ENCODE data around the gene STARD13.

- TF ChIP-seq, protein P1, sequence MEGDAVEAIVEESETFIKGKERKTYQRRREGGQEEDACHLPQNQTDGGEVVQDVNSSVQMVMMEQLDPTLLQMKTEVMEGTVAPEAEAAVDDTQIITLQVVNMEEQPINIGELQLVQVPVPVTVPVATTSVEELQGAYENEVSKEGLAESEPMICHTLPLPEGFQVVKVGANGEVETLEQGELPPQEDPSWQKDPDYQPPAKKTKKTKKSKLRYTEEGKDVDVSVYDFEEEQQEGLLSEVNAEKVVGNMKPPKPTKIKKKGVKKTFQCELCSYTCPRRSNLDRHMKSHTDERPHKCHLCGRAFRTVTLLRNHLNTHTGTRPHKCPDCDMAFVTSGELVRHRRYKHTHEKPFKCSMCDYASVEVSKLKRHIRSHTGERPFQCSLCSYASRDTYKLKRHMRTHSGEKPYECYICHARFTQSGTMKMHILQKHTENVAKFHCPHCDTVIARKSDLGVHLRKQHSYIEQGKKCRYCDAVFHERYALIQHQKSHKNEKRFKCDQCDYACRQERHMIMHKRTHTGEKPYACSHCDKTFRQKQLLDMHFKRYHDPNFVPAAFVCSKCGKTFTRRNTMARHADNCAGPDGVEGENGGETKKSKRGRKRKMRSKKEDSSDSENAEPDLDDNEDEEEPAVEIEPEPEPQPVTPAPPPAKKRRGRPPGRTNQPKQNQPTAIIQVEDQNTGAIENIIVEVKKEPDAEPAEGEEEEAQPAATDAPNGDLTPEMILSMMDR (IDR thresholded peaks at IDR 0.05): no peak
- no peak for TF ChIP-seq EZH2phosphoT487 (IDR thresholded peaks at IDR 0.05)
Measured at GRCh38 chr13:33281951-33282595, 3.5 kb downstream of the STARD13 start.
